Endodermal cell (in vitro differentiated cells): Measurements from ENCODE around the gene LDLRAD4. TPM values are rescaled to one million over a fixed set of nuclear protein-coding genes. Genes with fewer than 3 reads are reported as not detected.

ENCODE experiments used
- DNase-seq: peaks from one replicate; pipeline ENCODE4 v3.0.0-alpha.2; 2017
- H3K27ac ChIP-seq: 2 replicates; pipeline ENCODE4 v1.5.1; 2013; ENCODE audit warnings: mild to moderate bottlenecking, low read depth, low read length, moderate library complexity
- H3K27me3 ChIP-seq: 2 replicates; pipeline ENCODE4 v1.6.1; 2013; ENCODE audit warnings: mild to moderate bottlenecking, low read length, moderate library complexity; ENCODE audit not compliant: insufficient read depth, control insufficient read depth, poor library complexity, severe bottlenecking
- H3K36me3 ChIP-seq: 2 replicates; pipeline ENCODE4 v1.7.0; 2013; ENCODE audit warnings: mild to moderate bottlenecking, low read length, moderate library complexity; ENCODE audit not compliant: control insufficient read depth, insufficient read depth
- H3K4me1 ChIP-seq: one replicate; pipeline ENCODE4 v1.7.0; 2013; ENCODE audit warnings: low read length; ENCODE audit not compliant: control insufficient read depth, insufficient read depth
- H3K4me3 ChIP-seq: 2 replicates; pipeline ENCODE4 v1.5.1; 2013; ENCODE audit warnings: mild to moderate bottlenecking, low read length, moderate library complexity
- H3K9ac ChIP-seq: 2 replicates; pipeline ENCODE4 v1.6.1; 2013; ENCODE audit warnings: mild to moderate bottlenecking, low read length, moderate library complexity; ENCODE audit not compliant: poor library complexity, severe bottlenecking; ENCODE audit errors: extremely low read depth
- H3K9me3 ChIP-seq: 2 replicates; pipeline ENCODE4 v1.6.1; 2013; ENCODE audit warnings: mild to moderate bottlenecking, low read length, moderate library complexity; ENCODE audit not compliant: control insufficient read depth
- H3K27ac Mint-ChIP-seq: 2 replicates; pipeline ENCODE4 v1.8.0; 2020; ENCODE audit warnings: mixed read lengths
- H3K27me3 Mint-ChIP-seq: 2 replicates; pipeline ENCODE4 v1.8.0; 2021; ENCODE audit warnings: mild to moderate bottlenecking, mixed read lengths; ENCODE audit not compliant: insufficient read depth
- H3K36me3 Mint-ChIP-seq: 2 replicates; pipeline ENCODE4 v1.8.0; 2020; ENCODE audit warnings: low read depth, mixed read lengths
- H3K4me1 Mint-ChIP-seq: 2 replicates; pipeline ENCODE4 v1.8.0; 2020; ENCODE audit warnings: mixed read lengths
- H3K4me3 Mint-ChIP-seq: 2 replicates; pipeline ENCODE4 v1.8.0; 2020; ENCODE audit warnings: mild to moderate bottlenecking, moderate library complexity, mixed read lengths
- H3K9me3 Mint-ChIP-seq: 2 replicates; pipeline ENCODE4 v1.8.0; 2020; ENCODE audit warnings: mild to moderate bottlenecking, mixed read lengths
- CTCF ChIP-seq: fragments of 200-600 bp; sonication (generic); conservative IDR thresholded peaks from 2 replicates; pipeline ENCODE4 v1.5.0; 2021; ENCODE audit warnings: antibody characterized with exemption, mild to moderate bottlenecking
- WGBS, 2 experiments: methylation state at CpG; one replicate each; pipeline versions ENCODE4 v1.1.5 to v1.1.7; 2013; ENCODE audit warnings: missing lambda C conversion rate in 2 of 2, mixed read lengths in 1 of 2; ENCODE audit not compliant: insufficient coverage in 1 of 2, insufficient read length in 1 of 2; 5-methylcytosine and 5-hydroxymethylcytosine counted together
- total RNA-seq, 2 donors: library from RNA; stranded (reverse); fragmentation: NEBNext Ultra II Directional in 1 of 2; extraction: Animal tissue kit (Norgen Biotek cat#: 25700) in 1 of 2; gene quantifications; 2 replicates in 1 of 2; 3 replicates in 1 of 2; pipeline ENCODE4 v1.2.1, GENCODE V29; 2021

The LDLRAD4 gene
- total RNA-seq, 2 donors from 2014 or later, result 14.9 to 15.1 TPM

GRCh38 chr18:13580991-13581390 is 362.4 kb downstream of the LDLRAD4 start:
- no peaks in the 10 kb centered on the region for H3K27me3 Mint-ChIP-seq
- Histone ChIP-seq H3K27me3 (no peaks in the 10 kb centered on the region), H3K4me1 (no peaks in the 10 kb centered on the region), H3K27ac (peak overlapping the region; percentile 67), H3K9me3 (no peaks in the 10 kb centered on the region), H3K36me3 (no peaks in the 10 kb centered on the region), H3K9ac (no peak overlapping the region), H3K4me3 (no peak overlapping the region)
- DNase-seq, result no peak
- no peaks in the 10 kb centered on the region for H3K36me3 Mint-ChIP-seq
- WGBS, 2 experiments, result 92 to 100% methylated on average over 3 of the region's 4 CpGs
- H3K27ac Mint-ChIP-seq, result no peak overlapping the region
- no peak for TF ChIP-seq CTCF
- H3K4me1 Mint-ChIP-seq, result no peaks in the 10 kb centered on the region
- H3K4me3 Mint-ChIP-seq, result no peak overlapping the region
- no peaks in the 10 kb centered on the region for H3K9me3 Mint-ChIP-seq

GRCh38 chr18:13581496-13582177 is 363.1 kb downstream of the LDLRAD4 start:
- WGBS, 2 experiments, result 90 to 100% methylated on average over 2 to 5 of the region's 5 CpGs
- H3K9me3 Mint-ChIP-seq, result no peaks in the 10 kb centered on the region
- H3K4me3 Mint-ChIP-seq, result no peak overlapping the region
- H3K4me1 Mint-ChIP-seq, result no peaks in the 10 kb centered on the region
- Histone ChIP-seq H3K4me3 (no peak overlapping the region), H3K9ac (no peak overlapping the region), H3K27ac (peak overlapping the region; percentile 67), H3K27me3 (no peaks in the 10 kb centered on the region), H3K9me3 (no peaks in the 10 kb centered on the region), H3K36me3 (no peaks in the 10 kb centered on the region), H3K4me1 (no peaks in the 10 kb centered on the region)
- no peaks in the 10 kb centered on the region for H3K36me3 Mint-ChIP-seq
- no peak overlapping the region for H3K27ac Mint-ChIP-seq
- TF ChIP-seq CTCF, result no peak
- peak; percentile 6 for DNase-seq
- H3K27me3 Mint-ChIP-seq, result no peaks in the 10 kb centered on the region

- no peaks in the 10 kb centered on the region for H3K9me3 ChIP-seq
- no peaks in the 10 kb centered on the region for H3K27me3 ChIP-seq
- no peak overlapping the region for H3K9ac ChIP-seq
- H3K4me1 ChIP-seq, result no peaks in the 10 kb centered on the region
- DNase-seq, result no peak
- no peak overlapping the region for H3K27ac Mint-ChIP-seq
- 88 to 90% methylated on average over 5 to 9 of the region's 9 CpGs for WGBS, 2 experiments
- H3K4me3 ChIP-seq, result no peak overlapping the region
- no peaks in the 10 kb centered on the region for H3K27me3 Mint-ChIP-seq
- H3K4me3 Mint-ChIP-seq, result no peak overlapping the region
- no peaks in the 10 kb centered on the region for H3K36me3 Mint-ChIP-seq
- peak overlapping the region; percentile 67 for H3K27ac ChIP-seq
- H3K36me3 ChIP-seq, result no peaks in the 10 kb centered on the region
- no peak for TF ChIP-seq CTCF
- H3K9me3 Mint-ChIP-seq, result no peaks in the 10 kb centered on the region
- H3K4me1 Mint-ChIP-seq, result no peaks in the 10 kb centered on the region
These were observed 363.7 kb downstream of the LDLRAD4 start for GRCh38 chr18:13582178-13582670.
